GM19397 (cell line): Measurements from ENCODE around the gene LTBP4.
"Not testable (repeated sequence)": the region's sequence is repeated elsewhere in the genome, so short reads cannot be mapped to it uniquely, and the experiment has no call there.

Experiments used
- ATAC-seq: cut with Tn5 transposase; IDR thresholded peaks from one replicate; pipeline ENCODE4 v1.9.1; 2021; ENCODE audit warnings: mild to moderate bottlenecking, moderate library complexity; ENCODE audit not compliant: unreplicated experiment

LTBP4 gene

DNA sequence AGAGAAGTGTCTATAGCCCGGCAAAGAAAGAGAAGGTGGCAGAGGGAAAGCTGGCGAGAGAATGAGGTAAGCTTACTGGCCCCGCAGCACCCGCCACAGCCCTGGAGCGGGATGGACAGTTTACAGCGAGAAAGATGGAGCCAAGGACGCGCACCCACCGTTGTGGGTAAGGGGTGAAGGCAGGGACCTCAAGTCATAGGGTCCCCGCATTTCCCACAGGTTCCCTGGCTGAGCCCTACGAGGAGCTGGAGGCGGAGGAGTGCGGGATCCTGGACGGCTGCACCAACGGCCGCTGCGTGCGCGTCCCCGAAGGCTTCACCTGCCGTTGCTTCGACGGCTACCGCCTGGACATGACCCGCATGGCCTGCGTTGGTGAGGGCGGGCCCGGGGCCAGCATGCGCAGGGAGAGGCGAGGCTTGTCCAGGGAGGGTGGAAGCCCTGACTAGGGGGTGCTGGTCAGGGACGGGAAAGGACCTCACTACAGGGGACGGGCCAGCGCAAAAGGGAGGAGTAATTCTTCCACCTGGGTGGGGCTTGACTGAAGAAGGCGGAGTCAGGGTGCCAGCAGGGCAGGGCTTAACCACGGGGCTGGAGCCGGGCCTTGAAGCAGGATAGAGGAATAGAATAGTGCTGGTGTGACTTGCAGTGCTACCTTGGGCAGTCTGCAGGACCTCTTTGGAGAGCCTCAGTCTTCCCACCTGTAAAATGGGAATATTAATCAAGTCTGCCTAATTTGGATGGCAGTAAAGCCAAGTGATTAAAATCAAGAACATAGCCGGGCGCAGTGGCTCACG is 26.5 kb downstream of the LTBP4 start:
- ATAC-seq: no peak

DNA sequence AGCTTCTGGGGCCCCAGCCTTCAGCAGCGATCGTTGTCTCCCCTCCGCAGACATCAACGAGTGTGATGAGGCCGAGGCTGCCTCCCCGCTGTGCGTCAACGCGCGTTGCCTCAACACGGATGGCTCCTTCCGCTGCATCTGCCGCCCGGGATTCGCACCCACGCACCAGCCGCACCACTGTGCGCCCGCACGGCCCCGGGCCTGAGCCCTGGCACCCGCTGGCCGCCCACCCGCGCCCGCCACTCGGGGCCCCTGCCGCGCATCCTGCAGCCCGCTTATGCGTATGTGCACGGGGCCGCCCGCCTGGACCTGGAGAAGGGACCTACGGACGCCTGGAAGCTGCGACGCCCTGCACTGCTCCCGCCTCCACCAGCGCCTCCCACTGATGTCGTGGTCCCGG is 28.2 kb downstream of the LTBP4 start:
- no peak for ATAC-seq

DNA sequence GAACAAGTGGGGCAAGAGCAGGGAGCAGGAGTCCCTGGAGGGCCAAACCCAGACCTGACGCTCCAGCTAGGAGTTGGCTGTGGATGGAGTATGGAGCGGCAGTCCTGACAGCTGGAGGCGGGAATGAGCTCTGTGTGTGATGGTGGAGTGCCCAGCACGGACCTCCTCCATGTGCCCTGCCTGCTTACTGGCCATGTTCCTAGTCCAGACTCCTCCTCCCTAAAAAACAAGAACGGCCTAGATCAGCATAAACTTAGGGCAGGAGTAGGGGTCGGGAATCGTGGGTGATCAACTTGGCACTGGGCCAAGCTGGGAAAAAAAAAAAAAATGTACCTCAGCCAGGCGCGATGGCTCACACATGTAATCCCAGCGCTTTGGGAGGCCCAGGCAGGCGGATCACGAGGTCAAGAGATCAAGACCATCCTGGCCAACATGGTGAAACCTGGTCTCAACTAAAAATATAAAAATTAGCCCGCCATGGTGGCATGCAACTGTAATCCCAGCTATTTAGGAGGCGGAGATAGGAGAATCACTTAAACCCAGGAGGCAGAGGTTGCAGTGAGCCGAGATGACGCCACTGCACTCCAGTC is 29.5 kb downstream of the LTBP4 start:
- no peak for ATAC-seq

DNA sequence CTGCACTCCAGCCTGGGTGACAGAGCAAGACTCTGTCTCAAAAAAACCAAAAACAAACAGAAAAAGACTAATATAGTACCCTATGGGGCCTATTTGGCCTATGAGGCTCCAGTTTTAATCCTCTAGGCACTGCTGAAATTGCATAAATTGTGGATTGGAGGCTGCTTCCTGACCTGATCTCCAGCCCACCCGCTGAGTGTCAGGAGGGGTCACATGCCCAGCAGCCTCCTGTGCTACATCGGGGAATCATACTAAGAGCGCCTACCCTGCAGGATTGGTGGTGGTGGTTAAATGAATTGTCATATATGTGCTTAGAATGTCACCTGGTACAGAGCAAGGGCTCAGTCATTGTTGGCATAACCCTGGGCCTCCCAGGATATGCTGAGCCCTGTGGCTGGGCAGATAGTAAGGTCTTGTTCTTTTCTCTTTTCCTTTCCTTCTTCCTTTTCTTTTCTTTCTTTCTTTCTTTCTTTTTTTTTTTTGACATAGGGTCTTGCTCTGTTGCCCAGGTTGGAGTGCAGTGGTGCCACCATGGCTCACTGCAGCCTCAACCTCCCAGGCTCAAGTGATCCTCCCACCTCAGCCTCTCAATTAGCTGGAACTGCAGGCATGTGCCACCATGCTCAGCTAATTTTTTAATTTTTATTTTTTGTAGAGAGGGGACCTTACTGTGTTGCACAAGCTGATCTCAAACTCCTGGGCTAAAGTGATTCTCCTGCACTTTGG is 31.3 kb downstream of the LTBP4 start:
- ATAC-seq: no peak

DNA sequence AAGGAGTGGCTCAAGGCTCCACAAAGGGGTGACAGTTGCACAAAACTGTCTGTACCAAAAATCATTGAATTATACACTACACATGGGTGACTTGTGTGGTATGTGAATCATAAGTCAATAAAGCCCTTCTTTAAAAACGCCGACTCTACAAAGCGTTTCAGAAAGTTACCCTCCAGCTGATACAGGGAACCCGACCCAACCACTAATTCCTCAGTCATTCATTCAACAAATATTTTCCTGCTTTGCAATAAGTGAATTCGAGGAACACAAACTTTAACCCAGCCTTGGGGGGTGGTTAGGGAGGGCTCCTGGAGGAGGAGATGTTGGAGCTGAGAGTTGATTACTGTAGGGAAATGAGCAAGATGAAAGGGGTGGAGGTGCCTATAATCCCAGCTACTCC is 32.0 kb downstream of the LTBP4 start:
- no peak for ATAC-seq

DNA sequence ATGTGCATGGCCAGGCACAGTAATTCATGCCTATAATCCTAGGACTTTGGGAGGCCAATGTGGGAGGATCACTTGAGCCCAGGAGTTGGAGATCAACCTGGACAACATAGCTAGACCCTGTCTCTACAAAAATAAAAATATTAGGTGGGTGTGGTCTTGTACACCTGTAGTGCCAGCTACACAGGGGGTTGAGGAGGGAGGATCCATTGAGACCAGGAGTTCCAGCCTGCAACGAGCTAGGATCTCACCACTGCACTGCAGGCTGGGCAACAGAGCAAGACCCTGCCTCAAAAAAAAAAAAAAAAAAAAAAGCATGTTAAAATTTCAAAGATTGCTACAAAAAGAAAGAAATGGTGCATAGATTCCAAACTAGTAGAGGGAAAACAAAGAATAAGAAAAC is 37.2 kb downstream of the LTBP4 start:
- ATAC-seq: no peak

DNA sequence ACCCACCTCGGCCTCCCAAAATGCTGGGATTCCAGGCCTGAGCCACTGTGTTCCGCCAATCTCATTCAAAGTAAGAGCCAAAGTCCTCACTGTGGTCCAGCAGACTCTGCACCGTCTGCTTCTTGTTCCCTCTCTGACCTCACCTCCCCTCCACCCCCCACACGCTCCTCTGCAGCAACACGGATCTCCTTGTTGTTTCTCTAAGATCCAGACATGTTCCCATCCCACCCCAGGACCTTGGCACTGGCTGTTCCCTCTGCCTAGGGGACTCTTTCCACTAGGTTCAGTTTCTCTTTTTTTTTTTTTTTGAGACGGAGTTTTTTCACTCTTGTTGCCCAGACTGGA is 38.4 kb downstream of the LTBP4 start:
- ATAC-seq: no peak

DNA sequence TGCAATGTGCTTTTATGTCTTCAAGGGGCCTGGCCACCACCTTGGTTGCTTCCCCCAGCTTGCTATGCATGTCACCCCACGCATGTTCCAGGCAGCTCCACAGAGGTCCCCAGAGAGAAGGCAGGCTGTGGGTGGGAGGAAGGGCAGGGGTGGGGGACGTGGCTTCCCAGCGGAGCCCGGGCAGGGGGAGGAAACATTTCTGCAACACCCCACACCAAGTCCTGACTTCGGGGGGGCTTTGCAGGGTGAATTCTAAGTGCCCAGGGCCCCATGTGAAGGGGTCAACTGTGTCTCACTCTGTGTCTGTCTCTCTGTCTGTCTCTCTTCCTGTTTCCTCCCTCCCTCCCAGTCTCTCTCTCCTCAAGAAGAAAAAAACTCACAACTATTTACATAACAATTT is 39.6 kb downstream of the LTBP4 start:
- ATAC-seq: no peak

DNA sequence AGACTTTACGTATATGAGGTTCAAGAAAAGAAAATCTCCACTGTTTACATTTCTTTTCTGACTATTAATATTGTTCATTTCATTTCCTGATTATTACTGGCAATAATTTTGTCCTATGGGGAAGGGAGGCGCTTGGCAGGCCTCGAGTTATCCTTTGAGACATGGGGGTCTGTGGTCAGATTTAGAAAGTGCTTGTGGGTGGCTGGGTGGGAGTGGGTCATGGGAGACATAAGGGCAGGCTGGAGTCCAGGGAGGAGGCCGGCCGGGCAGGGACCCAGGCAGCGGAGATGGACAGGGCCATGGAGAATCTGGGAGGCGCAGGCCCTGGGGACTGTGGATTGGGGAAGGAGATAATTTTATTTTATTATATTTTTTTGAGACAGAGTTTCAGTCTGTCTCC is 40.1 kb downstream of the LTBP4 start:
- no peak for ATAC-seq

DNA sequence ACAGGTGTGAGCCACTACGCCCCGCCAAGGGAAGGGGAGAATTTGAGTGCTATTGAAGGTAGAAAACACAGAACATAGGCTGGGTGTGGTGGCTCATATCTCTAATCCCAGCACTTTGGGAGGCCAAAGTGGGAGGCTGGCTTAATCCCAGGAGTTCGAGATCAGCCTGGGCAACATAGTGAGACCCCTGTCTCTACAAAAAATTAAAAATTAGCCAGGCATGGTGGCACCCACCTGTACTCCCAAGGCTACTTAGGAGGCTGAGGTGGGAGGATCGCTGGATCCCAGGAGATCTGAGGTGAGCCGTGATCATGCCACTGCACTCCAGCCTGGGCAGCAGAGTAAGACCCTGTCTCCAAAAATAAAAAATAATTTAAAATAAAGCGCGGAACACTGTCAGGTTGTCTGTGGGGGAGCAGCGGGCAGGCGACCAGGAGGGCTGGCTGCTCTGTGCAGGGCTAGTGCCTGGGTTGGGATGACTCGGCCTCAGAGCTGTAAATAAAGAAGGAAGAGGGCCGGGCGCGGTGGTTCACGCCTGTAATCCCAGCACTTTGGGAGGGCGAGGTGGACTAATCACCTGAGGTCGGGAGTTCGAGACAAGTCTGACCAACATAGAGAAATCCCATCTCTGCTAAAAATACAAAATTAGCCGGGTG is 41.0 kb downstream of the LTBP4 start:
- ATAC-seq: no peak

DNA sequence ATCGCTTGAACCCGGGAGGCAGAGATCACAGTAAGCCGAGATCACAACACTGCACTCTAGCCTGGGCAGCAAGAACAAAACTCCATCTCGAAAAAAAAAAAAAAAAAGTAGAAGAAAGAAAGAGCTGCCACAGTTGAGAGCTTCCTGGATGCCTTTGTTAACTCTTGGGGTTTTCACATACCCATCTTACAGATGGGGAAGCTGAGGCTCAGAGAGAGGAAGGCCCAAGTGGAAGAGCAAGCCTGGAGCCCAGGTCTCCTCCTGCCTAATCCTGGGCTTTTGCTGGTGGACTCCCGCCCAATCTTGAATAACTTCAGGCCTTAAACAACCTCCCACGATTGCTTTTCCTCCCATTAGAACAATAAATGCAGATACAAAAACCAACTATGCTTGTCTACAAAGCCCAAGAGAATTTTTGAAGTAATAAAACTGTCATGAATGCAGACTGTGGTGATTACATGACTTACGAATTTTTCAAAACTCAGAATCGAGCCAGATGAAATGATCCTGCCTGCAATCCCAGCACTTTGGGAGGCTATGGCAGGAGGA is 41.7 kb downstream of the LTBP4 start:
- no peak for ATAC-seq

DNA sequence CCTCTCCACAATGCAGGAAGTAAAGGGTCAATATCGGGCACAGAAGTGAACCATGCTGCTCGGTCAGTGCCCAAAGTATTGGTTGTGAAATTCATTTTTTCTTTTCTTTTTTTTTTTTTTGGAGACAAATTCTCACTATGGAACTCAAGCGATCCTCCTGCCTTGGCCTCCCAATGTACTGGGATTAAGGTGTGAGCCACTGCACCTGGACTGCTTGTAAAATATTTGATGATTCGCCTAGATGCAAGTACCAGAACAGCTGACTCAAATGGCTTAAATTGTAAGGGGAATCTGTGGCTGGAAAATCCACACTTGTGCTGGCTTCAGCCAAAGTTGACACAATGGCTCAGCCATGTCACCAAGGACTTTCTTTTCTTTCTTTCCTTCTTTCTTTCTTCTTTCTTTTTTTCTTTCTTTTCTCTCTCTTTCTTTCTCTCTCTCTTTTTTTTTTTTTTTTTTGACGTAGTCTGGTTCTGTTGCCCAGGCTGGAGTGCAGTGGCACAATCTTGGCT is 45.6 kb downstream of the LTBP4 start:
- ATAC-seq: no peak

DNA sequence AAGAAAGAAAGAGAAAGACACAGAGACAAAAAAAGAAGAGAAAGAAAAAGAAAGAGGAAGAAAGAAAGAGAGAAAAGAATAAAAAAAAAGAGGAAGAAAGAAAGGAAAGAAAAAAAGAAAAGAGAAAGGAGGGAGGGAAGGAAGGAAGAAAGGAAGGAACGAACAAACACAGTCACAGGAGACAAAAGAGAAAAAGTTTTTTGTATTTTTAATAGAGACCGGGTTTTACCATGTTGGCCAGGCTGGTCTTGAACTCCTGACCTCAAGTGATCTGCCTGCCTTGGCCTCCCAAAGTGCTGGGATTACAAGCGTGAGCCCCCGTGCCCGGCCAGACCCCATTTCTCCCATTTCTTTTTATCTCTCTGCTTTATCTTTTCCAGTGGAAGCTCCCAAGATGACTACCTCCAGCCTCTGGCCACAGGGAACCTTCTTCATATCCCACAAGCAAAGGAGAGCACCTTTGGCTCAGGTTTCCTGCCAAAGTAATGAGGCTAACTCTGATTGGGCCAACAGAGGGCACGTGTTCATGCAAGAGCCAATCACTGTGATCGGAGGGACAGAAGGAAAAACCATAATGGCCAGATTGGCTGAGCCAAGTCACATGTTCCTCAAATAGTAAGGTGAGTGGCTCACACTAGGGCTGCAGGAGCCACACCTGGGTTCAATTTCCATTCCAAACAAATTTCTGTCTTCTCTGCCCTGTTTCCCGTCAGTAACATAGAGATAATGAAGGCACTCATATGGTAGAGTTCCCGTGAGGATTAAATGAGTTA is 48.9 kb downstream of the LTBP4 start:
- ATAC-seq: not testable (repeated sequence)

DNA sequence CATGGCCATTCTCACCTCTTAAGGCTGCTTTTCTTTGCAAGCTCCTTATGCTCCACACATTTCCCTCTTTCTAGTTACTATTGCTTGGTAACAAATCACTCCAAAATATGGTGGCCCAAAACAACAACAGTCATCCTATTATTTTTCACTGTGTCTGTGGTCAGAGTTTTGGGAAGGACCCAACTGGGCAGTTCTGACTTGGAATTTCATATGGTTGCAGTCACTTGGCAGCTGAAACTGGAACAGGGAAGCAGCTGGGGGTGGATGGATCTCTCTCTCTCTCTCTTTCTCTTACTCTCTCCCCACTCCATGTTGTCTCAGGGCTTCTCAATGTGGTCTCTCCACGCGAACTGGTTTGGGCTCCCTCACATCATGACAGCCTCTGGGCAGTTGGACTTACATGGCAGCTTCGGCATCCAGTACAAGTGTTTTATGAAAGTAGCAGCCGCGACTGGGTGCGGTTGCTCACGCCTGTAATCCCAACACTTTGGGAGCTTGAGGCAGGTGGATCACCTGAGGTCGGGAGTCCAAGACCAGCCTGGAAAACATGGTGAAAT is 49.7 kb downstream of the LTBP4 start:
- ATAC-seq: no peak

DNA sequence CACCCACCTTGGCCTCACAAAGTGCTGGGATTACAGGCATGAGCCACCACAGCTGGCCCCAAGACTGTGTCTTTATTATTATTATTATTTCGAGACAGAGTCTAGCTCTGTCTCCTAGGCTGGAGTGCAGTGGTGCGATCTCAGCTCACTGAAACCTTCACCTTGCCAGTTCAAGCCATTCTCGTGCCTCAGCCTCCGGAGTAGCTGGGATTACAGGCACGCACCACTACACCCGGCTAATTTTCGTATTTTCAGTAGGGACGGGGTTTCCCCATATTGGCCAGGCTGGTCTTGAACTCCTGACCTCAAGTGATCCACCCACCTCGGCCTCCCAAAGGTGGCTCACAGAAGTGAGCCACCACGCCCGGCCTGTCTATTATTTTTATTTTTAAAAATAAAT is 51.1 kb downstream of the LTBP4 start:
- not testable (repeated sequence) for ATAC-seq

DNA sequence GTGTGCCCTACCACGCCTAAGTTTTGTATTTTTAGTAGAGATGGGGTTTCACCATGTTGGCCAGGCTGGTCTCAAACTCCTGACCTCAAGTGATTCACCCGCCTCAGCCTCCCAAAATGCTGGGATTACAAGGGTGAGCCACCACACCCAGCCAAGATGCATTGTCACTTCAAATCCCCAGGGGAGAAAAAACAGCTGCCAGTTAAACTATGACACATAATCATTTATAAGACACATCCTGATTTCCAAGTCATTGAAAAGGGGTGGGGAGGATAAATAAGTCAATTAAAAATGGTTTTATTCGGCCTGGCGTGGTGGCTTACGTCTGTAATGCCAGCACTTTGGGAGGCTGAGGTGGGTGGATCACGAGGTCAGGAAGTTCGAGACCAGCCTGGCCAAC is 54.5 kb downstream of the LTBP4 start:
- not testable (repeated sequence) for ATAC-seq

DNA sequence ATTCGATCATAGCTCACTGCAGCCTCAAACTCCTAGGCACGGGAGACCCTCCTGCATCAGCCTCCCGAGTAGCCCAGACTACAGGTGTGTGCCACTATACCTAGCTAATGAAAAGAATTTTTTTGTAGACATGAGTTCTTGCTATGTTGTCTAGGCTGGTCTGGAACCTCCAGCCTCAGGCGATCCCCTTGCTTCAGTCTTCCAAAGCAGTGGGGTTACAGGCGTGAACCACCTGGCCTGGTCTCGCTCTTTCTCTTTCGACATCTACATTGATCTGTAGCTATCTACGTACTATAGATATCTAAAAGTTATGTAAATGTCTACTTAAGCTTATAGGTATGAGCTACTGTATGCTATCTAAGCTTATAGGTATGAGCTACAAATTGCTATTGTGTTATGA is 56.9 kb downstream of the LTBP4 start:
- ATAC-seq: no peak

DNA sequence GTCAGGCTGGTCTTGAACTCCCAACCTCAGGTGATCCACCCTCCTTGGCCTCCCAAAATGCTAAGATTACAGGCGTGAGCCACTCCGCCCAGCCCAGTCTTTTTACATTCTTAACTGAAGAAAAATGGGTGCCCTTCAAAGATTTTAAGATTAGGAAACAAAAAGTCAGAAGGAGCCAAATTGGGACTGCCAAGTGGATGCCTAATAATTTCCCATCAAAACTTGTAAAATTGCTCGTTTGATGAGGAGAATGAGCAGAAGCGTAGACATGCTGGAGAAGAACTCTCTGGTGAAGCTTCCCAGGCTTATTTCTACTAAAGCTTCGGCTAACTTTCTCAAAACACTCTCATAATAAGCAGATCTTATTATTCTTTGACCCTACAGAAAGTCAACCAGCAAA is 57.9 kb downstream of the LTBP4 start:
- ATAC-seq: no peak

DNA sequence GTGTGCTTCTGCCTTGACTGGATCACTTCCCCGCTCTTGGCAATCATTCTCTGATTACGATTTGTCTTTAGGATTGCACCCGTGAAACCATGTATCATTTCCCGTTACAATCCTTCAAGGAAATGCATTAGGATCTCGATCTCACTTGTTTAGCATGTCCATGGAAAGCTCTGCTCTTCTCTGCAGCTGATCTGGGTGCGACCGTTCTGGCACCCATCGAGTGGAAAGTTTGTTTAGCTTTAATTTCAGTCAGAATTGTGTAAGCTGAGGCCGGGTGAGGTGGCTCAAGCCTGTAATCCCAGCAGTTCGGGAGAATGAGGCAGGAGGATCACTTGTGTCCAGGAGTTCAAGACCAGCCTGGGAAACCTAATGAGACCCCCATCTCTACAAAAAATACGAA is 58.4 kb downstream of the LTBP4 start:
- no peak for ATAC-seq

DNA sequence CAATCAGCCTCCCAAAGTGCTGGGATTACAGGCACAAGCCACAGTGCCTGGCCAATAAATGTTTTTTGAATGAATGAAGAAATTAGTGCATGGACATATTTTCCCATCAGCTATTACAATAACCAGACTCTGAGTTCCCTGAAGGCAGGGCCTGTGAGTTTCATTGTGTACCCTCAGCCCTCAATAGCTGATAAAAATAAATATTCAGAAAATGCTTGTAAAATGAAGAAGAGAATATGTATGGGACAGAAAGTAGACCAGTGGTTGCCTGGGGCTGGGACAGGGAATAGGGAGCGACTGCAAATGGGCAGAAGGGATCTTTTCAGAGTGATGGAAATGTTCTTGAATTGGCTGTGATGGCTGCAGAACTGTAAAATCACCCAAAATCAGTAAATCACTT is 60.4 kb downstream of the LTBP4 start:
- ATAC-seq: no peak
